H1 (cell line): ENCODE measurements around the gene NFIX. TPM values are rescaled to one million over a fixed set of nuclear protein-coding genes. Genes with fewer than 3 reads are reported as not detected.
A peak's percentile ranks its signal among the peaks of the same experiment; 100 is the strongest.

Source experiments
- CTCF ChIA-PET: fragments of 300-600 bp; sonication (Branson Sonifier 250); formaldehyde crosslinking; loops from one replicate; lab custom pipeline; 2021; ENCODE audit not compliant: partially characterized antibody; lab: Charles Lee
- POLR2A ChIA-PET: fragments of 300-600 bp; sonication (Branson Sonifier 250); formaldehyde crosslinking; loops from one replicate; lab custom pipeline; 2021; ENCODE audit warnings: inconsistent platforms; ENCODE audit not compliant: partially characterized antibody; lab: Charles Lee
- DNase-seq, 2 experiments: peaks; one replicate each; pipeline versions ENCODE4 v3.0.0 to v3.0.0-alpha.2; 2010 to 2022; ENCODE audit warnings: low spot score in 2 of 2, low read depth in 1 of 2, mixed read lengths in 1 of 2
- FAIRE-seq: peaks from 2 replicates; lab custom pipeline; 2011; peaks lifted over from hg19 to GRCh38; lab: Jason Lieb, UNC
- H2AFZ ChIP-seq: 2 replicates; pipeline ENCODE4 v1.8.1; 2012; ENCODE audit warnings: low read length, inconsistent platforms
- H2AK5ac ChIP-seq: 2 replicates; pipeline ENCODE4 v1.6.1; 2013; ENCODE audit warnings: low read depth, low read length
- H2BK120ac ChIP-seq: replicated peaks from 2 replicates; pipeline ENCODE3; 2013; ENCODE audit warnings: low read depth, low read length, inconsistent platforms
- H2BK12ac ChIP-seq: 2 replicates; pipeline ENCODE4 v1.6.1; 2013; ENCODE audit warnings: low read depth, low read length
- H2BK15ac ChIP-seq: 2 replicates; pipeline ENCODE4 v1.6.1; 2013; ENCODE audit warnings: low read length
- H2BK20ac ChIP-seq: 2 replicates; pipeline ENCODE4 v1.6.1; 2013; ENCODE audit warnings: low read length
- H2BK5ac ChIP-seq: 2 replicates; pipeline ENCODE4 v1.6.1; 2013; ENCODE audit warnings: low read depth, low read length
- H3K14ac ChIP-seq: 2 replicates; pipeline ENCODE4 v1.6.1; 2013; ENCODE audit warnings: inconsistent platforms; ENCODE audit not compliant: insufficient read length
- H3K18ac ChIP-seq: 2 replicates; pipeline ENCODE4 v1.6.1; 2013; ENCODE audit warnings: low read length; ENCODE audit errors: extremely low read depth
- H3K23ac ChIP-seq: 2 replicates; pipeline ENCODE4 v1.6.1; 2013; ENCODE audit warnings: inconsistent platforms; ENCODE audit not compliant: insufficient read length
- H3K23me2 ChIP-seq: 2 replicates; pipeline ENCODE4 v1.6.1; 2013; ENCODE audit warnings: low read depth, low read length
- H3K27ac ChIP-seq: 2 replicates; pipeline ENCODE4 v1.6.1; 2011; ENCODE audit warnings: low read depth, low read length, inconsistent platforms
- H3K27me3 ChIP-seq, 4 experiments: replicated peaks in 1 of 4; 1 replicate in 1 of 4; 2 replicates in 3 of 4; pipeline versions ENCODE4 v1.6.1 to v1.8.1; 2011 to 2013; ENCODE audit warnings: low read length in 3 of 4, mild to moderate bottlenecking in 3 of 4, inconsistent platforms in 2 of 4, mixed read lengths in 2 of 4, moderate library complexity in 1 of 4; ENCODE audit not compliant: control insufficient read depth in 3 of 4, insufficient read depth in 3 of 4; ENCODE audit errors: extremely low read depth in 1 of 4
- H3K36me3 ChIP-seq, 4 experiments: 2 replicates each; pipeline versions ENCODE4 v1.6.1 to v1.8.1; 2011 to 2013; ENCODE audit warnings: mild to moderate bottlenecking in 4 of 4, low read length in 3 of 4, moderate library complexity in 2 of 4, control low read depth in 1 of 4, inconsistent platforms in 1 of 4; ENCODE audit not compliant: insufficient read depth in 4 of 4, control insufficient read depth in 2 of 4
- H3K4ac ChIP-seq: replicated peaks from 2 replicates; pipeline ENCODE3; 2013; ENCODE audit warnings: low read length, low read depth, mixed read lengths, inconsistent platforms; ENCODE audit not compliant: insufficient read length
- H3K4me1 ChIP-seq, 4 experiments: replicated peaks in 1 of 4; 1 replicate in 1 of 4; 2 replicates in 3 of 4; pipeline versions ENCODE4 v1.6.1 to v1.8.1; 2011 to 2013; ENCODE audit warnings: low read length in 3 of 4, inconsistent platforms in 2 of 4, mixed read lengths in 1 of 4; ENCODE audit not compliant: insufficient read depth in 4 of 4, control insufficient read depth in 3 of 4
- H3K4me2 ChIP-seq, 2 experiments: 2 replicates each; pipeline versions ENCODE4 v1.6.1 to v1.8.1; 2011 to 2013; ENCODE audit warnings: low read depth in 2 of 2, low read length in 2 of 2, control low read depth in 1 of 2, inconsistent platforms in 1 of 2, mild to moderate bottlenecking in 1 of 2; ENCODE audit not compliant: insufficient read depth in 1 of 2
- H3K4me3 ChIP-seq, 4 experiments: fragments of 200-600, 300-600 bp in 1 of 4; sonication (generic), shearing (Covaris generic), sonication (Bioruptor Twin) in 1 of 4; 2 replicates each; pipeline versions ENCODE4 v1.5.1 to v1.8.1; 2011 to 2016; ENCODE audit warnings: low read length in 4 of 4, low read depth in 3 of 4, control low read depth in 2 of 4, inconsistent platforms in 2 of 4, mild to moderate bottlenecking in 2 of 4, mixed read lengths in 1 of 4, moderate library complexity in 1 of 4; ENCODE audit not compliant: insufficient read depth in 2 of 4; ENCODE audit errors: extremely low read depth in 1 of 4
- H3K56ac ChIP-seq: replicated peaks from 2 replicates; pipeline ENCODE3; 2013; ENCODE audit warnings: low read depth, mild to moderate bottlenecking, mixed read lengths, low read length, inconsistent platforms; ENCODE audit not compliant: insufficient read length
- H3K79me1 ChIP-seq: 2 replicates; pipeline ENCODE4 v1.6.1; 2013; ENCODE audit warnings: low read depth, low read length, control low read depth
- H3K79me2 ChIP-seq, 2 experiments: 2 replicates each; pipeline versions ENCODE4 v1.6.1 to v1.8.1; 2012 to 2013; ENCODE audit warnings: low read length in 2 of 2, mild to moderate bottlenecking in 2 of 2, inconsistent platforms in 1 of 2; ENCODE audit not compliant: insufficient read depth in 2 of 2, control insufficient read depth in 1 of 2
- H3K9ac ChIP-seq, 4 experiments: replicated peaks in 1 of 4; 1 replicate in 1 of 4; 2 replicates in 3 of 4; pipeline versions ENCODE4 v1.6.1 to v1.8.1; 2011 to 2013; ENCODE audit warnings: low read depth in 3 of 4, low read length in 3 of 4, control low read depth in 2 of 4, mild to moderate bottlenecking in 2 of 4, moderate library complexity in 2 of 4, inconsistent platforms in 1 of 4; ENCODE audit errors: extremely low read depth in 1 of 4
- H3K9me3 ChIP-seq, 2 experiments: 2 replicates each; pipeline versions ENCODE4 v1.6.1 to v1.8.1; 2012 to 2013; ENCODE audit warnings: mild to moderate bottlenecking in 2 of 2, moderate library complexity in 2 of 2, control low read depth in 1 of 2, inconsistent platforms in 1 of 2, low read depth in 1 of 2, low read length in 1 of 2, mixed read lengths in 1 of 2; ENCODE audit not compliant: insufficient read depth in 2 of 2
- H4K20me1 ChIP-seq, 2 experiments: replicated peaks in 1 of 2; 2 replicates each; pipeline versions ENCODE3 to v1.8.1; 2011 to 2013; ENCODE audit warnings: inconsistent platforms in 2 of 2, low read length in 2 of 2, mild to moderate bottlenecking in 1 of 2; ENCODE audit not compliant: insufficient read depth in 2 of 2, control insufficient read depth in 1 of 2
- H4K5ac ChIP-seq: 2 replicates; pipeline ENCODE4 v1.6.1; 2013; ENCODE audit warnings: low read length, low read depth, mixed read lengths, inconsistent platforms; ENCODE audit not compliant: insufficient read length
- H4K8ac ChIP-seq: 2 replicates; pipeline ENCODE4 v1.8.0; 2013; ENCODE audit warnings: mild to moderate bottlenecking, moderate library complexity, low read length, inconsistent platforms; ENCODE audit not compliant: insufficient read depth; ENCODE audit errors: extremely low read depth
- H4K91ac ChIP-seq: replicated peaks from 2 replicates; pipeline ENCODE3; 2013; ENCODE audit warnings: low read length, mixed read lengths, inconsistent platforms; ENCODE audit not compliant: insufficient read length
- CBX5 ChIP-seq: fragments of 300-800, 300-1000 bp; sonication (generic); IDR thresholded peaks from 2 replicates; pipeline ENCODE4 v1.7.1; 2016; ENCODE audit warnings: antibody characterized with exemption, low read length, low read depth
- CBX8 ChIP-seq: fragments of 300-800, 300-1000 bp; sonication (generic); IDR thresholded peaks from 2 replicates; pipeline ENCODE4 v1.7.1; 2016; ENCODE audit warnings: low read depth, low read length, borderline replicate concordance
- EGR1 ChIP-seq: IDR thresholded peaks from 2 replicates; pipeline ENCODE4 v1.6.1; 2011; ENCODE audit warnings: low read depth, low read length, borderline replicate concordance
- HDAC2 ChIP-seq, 2 experiments: fragments of 300-600 bp in 1 of 2; sonication (generic) in 1 of 2; IDR thresholded peaks; 2 replicates each; pipeline ENCODE4 v1.6.1; 2011 to 2012; ENCODE audit warnings: low read depth in 2 of 2, low read length in 2 of 2, mild to moderate bottlenecking in 2 of 2, moderate library complexity in 2 of 2, borderline replicate concordance in 1 of 2, inconsistent platforms in 1 of 2
- KDM1A ChIP-seq: fragments of 200-600, 300-600 bp; sonication (generic); IDR thresholded peaks from 2 replicates; pipeline ENCODE4 v1.7.1; 2016; ENCODE audit warnings: mild to moderate bottlenecking, low read length, borderline replicate concordance
- NANOG ChIP-seq: IDR thresholded peaks from 2 replicates; pipeline ENCODE4 v1.6.1; 2011; ENCODE audit warnings: low read length, low read depth, mild to moderate bottlenecking, inconsistent platforms; ENCODE audit not compliant: insufficient read depth, poor library complexity, severe bottlenecking
- POLR2AphosphoS5 ChIP-seq: IDR thresholded peaks from 2 replicates; pipeline ENCODE4 v1.6.1; 2011; ENCODE audit warnings: low read depth, low read length
- TAF7 ChIP-seq: optimal IDR thresholded peaks from 2 replicates; pipeline ENCODE3; 2011; ENCODE audit warnings: low read depth, mild to moderate bottlenecking, inconsistent platforms, low read length, moderate library complexity, borderline replicate concordance
- WGBS, 2 experiments: shearing (Covaris generic) in 1 of 2; methylation state at CpG; one replicate each; pipeline versions ENCODE4 v1.1.6 to v1.1.7; 2013 to 2015; ENCODE audit warnings: low lambda C conversion rate in 2 of 2, mixed read lengths in 2 of 2, inconsistent platforms in 1 of 2, low coverage in 1 of 2, missing lambda C conversion rate in 1 of 2; ENCODE audit not compliant: insufficient replicate concordance in 2 of 2, insufficient coverage in 1 of 2, insufficient read length in 1 of 2; ENCODE audit errors: extremely low coverage in 1 of 2, missing lambda C conversion rate in 1 of 2; 5-methylcytosine and 5-hydroxymethylcytosine counted together
- polyA plus RNA-seq, 7 experiments: library from polyadenylated mRNA; depleted of rRNA in 3 of 7; stranded (reverse) in 5 of 7; unstranded in 2 of 7; fragments of >200 nt in 5 of 7; fragments of 200-250 nt in 2 of 7; gene quantifications; 1 replicate in 5 of 7; 2 replicates in 1 of 7; 4 replicates in 1 of 7; pipeline versions ENCODE4 v1.2.1 to v1.2.3, GENCODE V29; 2011 to 2013; ENCODE audit warnings: missing spikeins in 2 of 7, mixed read lengths in 2 of 7
- total RNA-seq: library from RNA; stranded (reverse); fragmentation: NEBNext Ultra II Directional; extraction: Animal tissue kit (Norgen Biotek cat#: 25700); gene quantifications from 2 replicates; pipeline ENCODE4 v1.2.1, GENCODE V29; 2021

The NFIX gene
- total and polyA plus RNA-seq, 2 of the 8 experiments (the other 6 are each of a cell fraction or from before 2014, with no cell fraction given), result 0.03 to 0.20 TPM

- TF ChIP-seq POLR2AphosphoS5 (no peak), HDAC2 (IDR thresholded peaks at IDR 0.05; ENCODE audit: borderline replicate concordance in 1 of 2, low read depth in 2 of 2, low read length in 2 of 2) (peak in 1 of 2 experiments; percentile 57; a peak in 1 of 4 replicates), NANOG (no peak), CBX8 (no peak), EGR1 (no peak), TAF7 (no peak), KDM1A (peak; percentile 95), CBX5 (no peak)
- no peak overlapping the region for H3K4me2 ChIP-seq
- H3K4me3 ChIP-seq, result no peak overlapping the region
- POLR2A ChIA-PET, result no interaction called here
- H3K4me1 ChIP-seq, result peaks cover 0 to 6% (median 0%) of the 10 kb centered on the region in 4 experiments; a peak in 2 of 7 replicates
- H3K79me2 ChIP-seq, result no peaks in the 10 kb centered on the region
- CTCF ChIA-PET, result interaction anchor here (3.3 to 7.6 kb wide), 2 partner anchors 10 to 124 kb away, joined by 20 to 154 read pairs; no protein-coding TSS in a partner anchor
- no peak overlapping the region for H2BK20ac ChIP-seq
- H2AK5ac ChIP-seq, result no peak overlapping the region
- no peak overlapping the region for H2AFZ ChIP-seq
- no peak for DNase-seq
- H3K79me1 ChIP-seq, result no peaks in the 10 kb centered on the region
- no peak overlapping the region for H4K91ac ChIP-seq
- H3K36me3 ChIP-seq, result no peaks in the 10 kb centered on the region
- FAIRE-seq, result no peak
- H3K9me3 ChIP-seq, result no peaks in the 10 kb centered on the region
- H3K4ac ChIP-seq, result no peak overlapping the region
- H4K5ac ChIP-seq, result no peak overlapping the region
- H3K9ac ChIP-seq, result no peak overlapping the region
- H2BK5ac ChIP-seq, result no peak overlapping the region; the same call in 1 of the 2 replicates
- H3K23ac ChIP-seq, result no peak overlapping the region
- no peak overlapping the region for H2BK15ac ChIP-seq
- no peak overlapping the region for H4K8ac ChIP-seq
- H3K27me3 ChIP-seq, result no peaks in the 10 kb centered on the region
- no peaks in the 10 kb centered on the region for H4K20me1 ChIP-seq
- H2BK120ac ChIP-seq, result no peak overlapping the region
- 92% methylated on average over 7 of the region's 7 CpGs; no CpG with 5 or more reads in 1 of the 2 experiments for WGBS, 2 experiments
- H3K14ac ChIP-seq, result no peak overlapping the region
- H3K27ac ChIP-seq, result no peak overlapping the region
- no peaks in the 10 kb centered on the region for H3K23me2 ChIP-seq
- no peak overlapping the region for H3K56ac ChIP-seq
- H3K18ac ChIP-seq, result no peak overlapping the region
- 0 out of 2 replicates have a peak overlapping the region, but pooled peaks have one; percentile 33 for H2BK12ac ChIP-seq
These were observed 25.0 kb upstream of the NFIX start for GRCh38 chr19:12970070-12970820.
